ENCODE data around the gene RAP2A.
A peak's percentile ranks its signal among the peaks of the same experiment; 100 is the strongest.

RAP2A gene

DNA sequence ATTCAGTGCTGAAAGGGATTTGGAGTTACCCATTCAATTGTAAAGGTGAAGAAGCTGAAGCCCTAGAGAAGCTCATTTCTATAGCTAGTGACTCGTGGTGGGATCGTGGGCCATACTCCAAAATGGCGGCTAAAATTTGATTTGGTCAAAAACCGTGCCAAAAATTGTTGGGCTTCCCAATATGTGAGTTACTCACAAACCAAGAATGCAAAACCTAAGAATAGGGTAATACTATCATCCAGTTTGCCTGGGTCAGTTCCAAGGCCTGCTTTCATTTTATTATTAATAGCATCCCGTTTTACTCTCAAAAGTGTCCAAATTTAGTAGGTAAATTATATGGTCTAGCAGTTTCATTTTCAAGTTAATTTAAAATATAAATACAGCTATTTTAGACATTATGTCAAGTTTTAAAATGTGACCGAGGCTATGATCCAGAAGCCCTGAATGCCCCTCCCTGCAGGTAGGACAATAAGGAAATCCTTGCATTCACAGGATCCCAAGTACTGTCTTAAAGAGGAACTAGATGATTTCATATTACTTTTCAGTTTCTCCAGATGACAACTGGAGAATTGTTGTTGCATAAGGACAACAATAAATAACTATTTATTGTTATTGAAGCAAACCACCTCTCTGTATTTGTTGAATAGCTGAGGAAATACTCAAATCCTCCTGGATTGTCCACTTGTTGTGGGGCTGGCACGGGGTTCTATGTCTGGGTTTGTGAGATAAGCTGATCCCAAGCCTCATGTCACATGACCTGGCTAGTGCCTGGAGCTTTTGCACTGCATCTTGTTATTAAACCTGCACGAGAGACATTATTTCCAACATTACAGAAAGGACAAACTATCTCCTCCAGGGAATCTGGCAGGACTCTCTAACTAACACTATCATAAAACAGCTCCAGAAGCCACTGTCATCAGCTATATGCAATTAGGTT, 11.6 kb upstream of the RAP2A start:
- no peak for DNase-seq

DNA sequence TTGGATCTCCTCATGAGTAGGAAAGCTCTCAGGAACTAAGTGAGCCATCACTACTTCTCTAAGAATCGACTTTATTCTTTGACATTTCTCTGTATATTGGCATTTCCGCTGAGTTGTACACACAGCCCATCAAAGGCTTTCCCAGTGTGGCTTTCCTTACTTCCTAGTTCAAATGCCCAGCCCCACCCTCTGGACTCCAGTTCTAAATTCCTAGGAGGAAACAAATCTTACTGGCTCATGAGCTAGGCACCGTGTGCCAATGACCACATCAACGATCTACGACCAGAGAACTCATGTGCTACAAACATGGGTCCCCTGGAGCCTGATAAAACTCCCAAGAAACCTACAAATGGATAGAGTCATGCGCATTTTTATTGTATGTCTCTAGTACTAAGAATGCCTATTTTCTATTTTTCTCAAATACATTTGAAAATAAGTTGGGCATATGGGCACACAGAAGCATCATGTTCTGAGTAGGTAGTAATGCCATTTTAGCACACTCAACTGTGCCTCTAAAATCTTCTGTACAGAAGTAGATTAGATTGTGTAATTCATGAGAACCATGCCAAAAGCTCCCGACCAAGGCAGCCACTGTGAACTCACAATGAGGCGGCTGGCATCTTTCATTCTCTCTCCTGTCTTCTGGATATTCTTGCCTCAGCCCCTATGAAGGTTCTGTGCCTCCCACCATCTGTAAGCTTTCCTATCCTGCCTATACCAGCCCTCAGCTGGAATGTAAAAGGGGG, 10.5 kb upstream of the RAP2A start:
- no peak for DNase-seq

DNA sequence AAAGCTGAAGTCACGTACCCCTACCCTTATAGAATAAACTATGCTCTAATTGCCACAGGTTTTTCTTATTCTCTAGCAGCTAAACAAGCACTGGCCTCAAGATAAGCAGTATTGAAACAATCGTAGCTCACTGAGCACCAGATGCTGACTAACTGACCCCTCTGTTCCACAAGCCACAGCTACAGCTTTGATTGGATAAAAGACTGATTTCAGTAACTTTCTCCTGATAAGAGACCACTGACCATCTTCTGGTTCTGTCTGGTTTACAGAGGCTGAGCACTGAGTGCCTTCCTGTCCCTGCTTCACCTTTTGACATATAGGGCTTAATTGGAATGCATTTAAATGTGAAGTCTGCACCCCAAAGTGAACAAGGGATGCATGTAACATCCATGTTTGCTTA, 8.4 kb upstream of the RAP2A start:
- DNase-seq = no peak

DNA sequence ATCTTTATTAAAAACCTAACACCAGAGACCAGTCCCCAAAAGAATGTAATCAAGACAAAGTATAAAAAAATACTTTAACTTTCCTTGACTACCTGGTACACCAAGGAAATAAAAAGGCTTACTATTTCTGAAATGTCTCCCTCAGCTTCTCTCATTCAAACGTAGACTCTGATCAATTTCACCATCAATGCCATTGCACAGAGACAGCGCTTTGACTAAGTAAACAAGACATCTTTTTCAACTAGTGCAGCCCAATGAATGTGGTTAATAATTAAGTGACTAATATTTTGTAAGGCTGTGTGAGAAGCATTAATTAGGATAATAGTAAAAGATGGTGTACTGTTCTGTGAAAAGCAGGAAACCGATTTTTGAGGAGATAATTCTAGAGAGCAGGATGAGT, 7.3 kb upstream of the RAP2A start:
- DNase-seq = no peak

DNA sequence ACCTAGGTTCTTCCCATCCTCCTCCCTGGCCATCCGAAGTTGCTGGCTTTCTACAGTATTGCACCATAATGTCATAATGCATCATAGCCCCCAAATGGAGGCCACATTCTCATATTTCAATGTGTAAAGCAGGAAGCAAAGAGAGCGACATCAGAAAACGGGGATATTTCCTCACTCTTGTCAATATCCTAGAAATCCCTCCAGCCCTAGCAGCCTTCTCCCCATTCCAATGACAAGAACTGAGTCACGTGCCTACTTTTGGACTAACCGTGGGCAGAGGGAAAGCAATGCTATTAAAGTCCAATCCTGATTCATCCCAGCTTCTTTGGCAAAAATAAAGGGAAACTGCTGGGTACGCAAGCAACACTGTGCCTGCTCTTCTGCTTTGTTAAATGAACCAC, 4.3 kb upstream of the RAP2A start:
- peak; percentile 16 for DNase-seq

DNA sequence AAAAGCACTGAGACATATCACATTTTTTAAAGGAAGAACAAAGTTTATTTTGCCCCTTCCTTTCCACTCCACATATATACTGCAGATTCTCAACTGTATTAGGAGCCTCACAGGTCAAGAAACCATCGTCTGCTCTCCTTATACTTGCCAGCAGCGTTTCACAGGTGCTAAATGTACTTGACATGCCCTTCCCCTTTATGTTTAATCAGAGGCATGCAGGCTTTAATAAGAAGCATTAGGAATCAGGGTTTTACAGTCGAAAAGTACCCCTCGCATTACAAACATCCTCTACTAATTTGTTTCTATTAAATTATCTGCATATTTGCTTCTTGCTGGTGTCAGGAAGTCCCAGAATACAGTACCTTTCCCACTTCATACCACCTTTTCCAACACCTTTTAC, 3.7 kb upstream of the RAP2A start:
- DNase-seq = no peak

DNA sequence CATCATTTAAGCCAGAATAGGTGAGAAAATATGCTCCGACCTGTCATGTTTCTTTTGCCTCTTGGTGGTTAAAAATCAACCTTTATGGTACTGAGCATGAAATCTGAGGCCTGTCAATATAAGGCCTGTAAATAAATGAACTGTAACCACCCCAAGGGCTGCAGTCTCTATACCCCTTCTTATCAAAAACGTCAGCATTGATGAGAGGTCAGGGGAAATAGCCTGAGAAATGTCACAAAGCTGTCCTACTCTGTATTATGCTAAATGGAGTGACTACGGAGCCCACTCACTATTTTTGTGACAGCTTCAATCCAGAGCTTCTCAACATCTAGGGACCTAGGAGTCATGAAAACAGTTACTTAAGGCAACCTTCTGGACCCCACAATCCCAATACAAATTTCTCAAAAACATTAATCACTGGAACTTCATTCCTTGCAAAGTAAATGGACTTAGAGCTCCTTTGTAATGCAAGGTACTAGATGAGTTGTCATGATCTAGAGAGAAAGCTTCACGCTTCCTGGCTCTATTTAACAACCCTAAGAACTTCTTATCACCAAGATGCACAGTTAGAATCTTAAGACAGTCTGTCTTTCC, 2.7 kb upstream of the RAP2A start:
- DNase-seq = no peak

DNA sequence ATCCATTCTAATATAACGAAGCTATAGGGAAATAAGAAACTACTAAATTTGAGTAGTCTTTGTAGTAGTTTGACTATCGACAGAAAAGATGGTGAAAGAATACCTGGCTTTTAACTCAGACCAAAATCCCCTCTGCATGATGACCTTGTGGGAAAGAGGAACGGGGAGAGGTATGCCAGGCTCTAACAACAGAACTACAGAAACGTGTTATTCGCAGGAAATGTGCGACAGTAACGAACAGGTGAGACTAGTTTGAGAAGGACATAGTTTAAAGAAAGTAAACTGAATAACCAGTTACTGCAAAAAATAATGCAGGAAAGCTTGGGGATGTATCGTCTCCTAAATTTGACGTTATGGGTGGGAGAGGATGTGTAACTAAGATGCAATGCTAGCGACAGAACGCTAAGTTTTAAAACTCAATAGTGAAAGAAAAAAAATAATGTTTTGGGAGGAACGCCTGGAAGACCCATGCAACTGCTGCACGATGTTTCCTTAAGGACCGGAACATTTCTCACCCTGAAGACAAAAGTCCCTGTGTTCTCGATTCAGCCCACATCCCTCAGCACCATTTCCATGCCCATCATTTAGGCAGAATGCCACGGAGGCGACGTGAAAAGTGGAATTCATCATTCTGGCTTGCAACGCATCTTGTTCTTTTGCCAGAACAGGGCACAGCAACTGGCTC, 1.6 kb upstream of the RAP2A start:
- peak; percentile 23 for DNase-seq

DNA sequence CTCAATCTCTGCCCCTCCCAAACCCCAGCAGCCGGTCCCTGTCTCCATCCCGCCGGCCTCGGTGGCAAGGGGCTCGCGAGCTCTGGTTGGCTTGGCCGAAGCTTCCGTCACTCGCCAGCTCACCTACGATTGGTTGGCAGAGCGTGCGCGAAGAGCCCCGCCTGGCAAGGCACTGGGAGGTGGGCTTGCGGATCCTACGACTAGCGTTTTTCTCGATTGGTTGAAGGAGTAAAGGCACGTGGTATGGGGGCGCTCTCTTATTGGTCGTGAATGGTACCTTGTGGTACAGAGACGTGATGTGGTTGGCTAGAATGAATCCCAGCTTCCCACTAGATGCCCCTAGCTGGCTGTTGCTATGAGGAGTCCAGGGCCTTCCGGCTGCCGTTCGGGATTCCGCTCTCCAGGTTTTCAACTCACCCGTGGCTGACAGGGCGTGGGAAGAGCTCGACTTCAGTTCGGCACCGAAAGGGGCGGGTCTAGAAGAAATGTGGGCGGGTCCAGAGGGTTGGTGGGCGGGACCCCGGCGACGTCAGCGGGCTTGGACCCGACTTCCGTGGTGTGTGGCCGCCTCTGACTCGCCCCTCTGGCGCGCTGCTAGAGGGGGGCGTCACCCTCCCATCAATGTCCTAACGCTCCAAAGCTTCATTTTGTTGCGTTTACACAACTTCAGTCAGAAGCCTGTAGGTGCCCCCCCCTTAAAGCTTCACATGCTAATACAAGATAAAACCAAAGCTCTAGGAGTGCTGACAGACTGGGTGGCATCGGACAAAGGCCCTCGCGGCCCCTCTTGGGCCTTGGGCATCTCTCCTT, 847 bp upstream of the RAP2A start:
- DNase-seq = peak; percentile 100

DNA sequence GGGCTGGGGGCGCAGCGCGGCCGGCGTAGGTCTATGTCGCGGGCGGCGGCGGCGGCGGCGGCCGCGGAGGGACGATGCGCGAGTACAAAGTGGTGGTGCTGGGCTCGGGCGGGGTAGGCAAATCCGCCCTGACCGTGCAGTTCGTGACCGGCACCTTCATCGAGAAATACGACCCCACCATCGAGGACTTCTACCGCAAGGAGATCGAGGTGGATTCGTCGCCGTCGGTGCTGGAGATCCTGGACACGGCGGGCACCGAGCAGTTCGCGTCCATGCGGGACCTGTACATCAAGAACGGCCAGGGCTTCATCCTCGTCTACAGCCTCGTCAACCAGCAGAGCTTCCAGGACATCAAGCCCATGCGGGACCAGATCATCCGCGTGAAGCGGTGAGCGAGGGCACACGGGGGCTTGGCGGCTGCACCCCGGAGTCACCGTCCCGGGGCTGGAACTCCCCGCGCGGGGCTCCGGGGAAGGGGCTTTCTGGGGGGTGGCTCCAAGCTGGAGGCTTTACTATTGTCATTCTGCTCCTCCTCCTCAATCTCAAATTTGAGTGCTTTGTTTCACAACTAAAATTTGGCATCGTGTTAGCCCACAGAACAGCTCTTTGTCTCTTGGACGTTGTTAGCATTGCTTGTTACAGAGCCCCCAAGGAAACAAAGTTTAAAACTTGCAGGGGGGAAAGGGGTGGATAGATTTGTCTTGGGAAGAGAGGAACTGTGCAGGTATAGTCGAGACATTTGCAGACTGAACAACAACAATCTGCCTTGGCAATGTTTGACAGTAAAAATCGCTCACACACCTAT, 630 bp downstream of the RAP2A start:
- DNase-seq = peak; percentile 73

DNA sequence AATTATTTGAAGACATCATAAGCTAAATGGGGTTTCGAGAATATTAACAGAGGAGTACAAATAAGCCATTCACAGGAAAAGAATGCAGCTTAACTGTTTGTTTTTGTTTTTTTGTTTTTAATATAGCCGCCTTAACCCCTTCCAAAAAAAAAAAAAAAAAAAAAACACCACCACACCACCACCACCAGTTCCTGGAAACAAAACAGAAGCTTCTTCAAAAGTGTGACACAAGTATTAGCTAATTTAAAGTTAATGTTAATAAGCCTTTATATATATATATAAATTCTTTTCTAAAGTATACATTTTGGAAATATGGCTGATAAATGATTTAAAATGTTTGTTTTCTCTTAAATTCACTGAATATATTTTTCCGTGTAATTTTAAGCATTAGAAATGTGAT, 1.4 kb downstream of the RAP2A start:
- no peak for DNase-seq

DNA sequence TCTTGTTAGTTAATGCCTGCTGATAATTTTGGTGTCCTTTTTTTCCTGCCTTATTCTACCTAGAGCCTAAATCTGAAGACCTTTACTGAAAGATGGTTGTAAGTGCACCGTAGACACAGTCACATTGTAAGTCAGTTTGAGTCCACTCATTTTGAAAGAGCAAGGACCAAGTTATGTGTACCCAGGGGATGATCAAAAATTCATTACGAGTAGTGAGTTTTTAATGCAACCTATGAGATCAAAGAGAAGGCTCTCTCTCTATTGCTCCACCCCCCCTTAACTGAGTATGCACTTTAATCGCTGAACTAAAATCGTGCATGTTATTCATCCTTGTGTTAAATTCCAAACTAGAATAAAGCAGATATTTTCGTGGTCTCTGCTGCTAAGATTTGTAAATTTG, 1.8 kb downstream of the RAP2A start:
- DNase-seq = no peak

DNA sequence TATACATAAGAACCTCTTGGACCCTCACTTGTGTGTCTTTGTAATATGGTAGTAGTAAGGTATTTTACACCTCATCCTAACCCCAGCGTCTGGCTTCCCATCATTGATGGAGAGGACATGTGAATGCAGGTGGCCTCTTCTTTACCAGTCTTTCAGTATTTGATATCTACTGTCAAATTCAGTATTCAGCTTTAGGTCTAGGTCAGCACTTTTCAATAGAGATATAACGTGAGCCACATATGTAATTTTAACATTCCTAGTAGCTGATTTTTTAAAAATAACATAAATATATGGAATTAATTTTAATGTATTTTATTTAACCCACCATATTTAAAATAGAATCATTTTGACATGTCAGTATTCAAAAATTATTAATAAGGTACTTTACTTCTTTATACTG, 2.9 kb downstream of the RAP2A start:
- no peak for DNase-seq

DNA sequence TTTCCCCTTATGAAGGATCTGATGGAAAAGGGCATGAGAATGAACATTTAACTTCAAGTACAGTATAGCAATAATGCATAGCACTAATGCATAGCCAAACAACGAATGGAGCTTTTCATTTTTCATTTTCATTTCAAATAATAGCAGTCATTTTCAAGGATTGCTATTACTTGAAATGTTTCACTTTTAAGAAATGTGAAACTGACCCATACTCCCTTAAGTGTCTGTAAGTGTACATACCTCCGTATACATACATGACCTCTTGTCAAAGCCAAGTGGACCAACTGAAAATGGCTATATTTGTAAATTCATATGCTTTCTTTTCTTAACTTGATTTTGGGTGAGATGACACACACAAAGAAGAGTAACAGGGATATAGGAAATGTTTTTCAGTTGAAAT, 3.8 kb downstream of the RAP2A start:
- DNase-seq = no peak

DNA sequence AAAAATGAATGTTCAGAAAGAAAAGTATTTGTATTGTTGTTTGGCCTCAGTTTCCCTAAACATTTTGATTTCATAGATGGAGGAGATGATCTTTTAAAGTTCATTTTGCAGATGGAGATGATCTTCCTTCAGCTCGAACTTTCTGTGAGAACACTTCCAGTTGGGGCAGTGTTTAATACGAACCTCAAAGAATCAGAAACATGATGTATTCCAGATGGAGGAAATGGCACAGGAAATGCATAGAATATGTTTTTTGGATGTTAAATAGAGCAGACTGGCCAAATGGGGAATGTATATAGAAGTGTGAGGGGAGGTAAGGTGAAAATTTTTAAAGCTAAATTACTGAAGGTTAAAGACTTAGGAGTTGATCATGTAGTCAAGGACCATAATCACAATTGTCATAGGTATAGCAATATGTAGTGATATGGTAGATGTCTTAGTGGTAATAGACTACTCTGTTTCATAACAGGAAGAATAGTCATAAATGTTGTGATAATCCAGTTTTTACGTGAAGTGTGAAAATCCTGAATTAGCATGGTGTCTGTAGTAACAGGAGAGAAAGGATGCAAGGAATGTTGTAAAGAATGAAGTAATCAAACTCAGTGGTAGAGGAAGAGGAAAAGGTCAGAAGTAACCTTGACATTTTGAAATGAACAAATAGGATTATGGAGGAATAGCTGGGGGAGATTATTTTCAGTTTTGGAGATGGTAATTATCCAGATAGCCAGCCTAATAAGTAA, 5.1 kb downstream of the RAP2A start:
- no peak for DNase-seq

DNA sequence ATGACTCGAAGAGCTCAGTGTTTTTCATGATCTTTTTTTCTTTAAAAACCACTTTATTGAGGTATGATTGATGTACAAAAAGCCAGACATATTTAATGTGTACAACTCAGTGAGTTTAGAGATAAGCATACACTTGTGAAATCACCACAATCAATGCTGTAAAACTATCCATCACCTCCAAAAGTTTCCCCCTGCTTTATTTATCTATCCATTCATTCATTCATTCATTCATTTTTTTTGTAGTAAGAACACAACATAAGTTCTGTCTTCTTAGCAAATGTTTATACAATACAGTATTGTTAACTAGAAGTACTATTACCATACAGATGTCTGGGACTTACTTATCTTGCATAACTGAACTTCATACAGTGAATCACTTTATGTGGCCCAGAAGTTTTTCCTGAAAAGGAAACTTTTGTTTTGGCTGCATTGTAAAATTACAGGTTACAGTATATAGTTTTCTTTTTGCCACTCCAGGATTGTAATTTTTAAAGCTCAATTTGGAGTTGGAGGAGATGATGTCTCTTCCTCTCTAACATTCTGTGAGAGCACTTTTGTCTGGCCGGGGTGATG, 6.7 kb downstream of the RAP2A start:
- no peak for DNase-seq

DNA sequence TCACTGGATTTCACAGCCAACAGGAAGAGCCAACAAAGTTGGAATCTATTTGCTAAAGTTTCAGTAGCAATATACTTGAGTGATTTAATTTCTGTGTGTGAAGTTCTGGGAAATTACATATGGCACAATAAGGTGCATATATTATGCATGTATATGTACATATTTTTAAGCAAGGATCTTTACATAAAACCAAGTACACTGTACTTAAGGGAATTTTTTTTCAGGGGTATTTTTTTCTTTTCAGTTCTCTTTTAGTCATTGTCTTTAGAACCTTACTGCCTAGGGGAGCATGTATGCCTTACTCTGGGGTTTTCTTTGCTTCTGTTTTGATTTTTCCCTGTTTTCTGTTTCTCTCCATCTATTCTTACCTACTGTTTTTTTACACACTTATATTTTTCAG, 7.4 kb downstream of the RAP2A start:
- no peak for DNase-seq

DNA sequence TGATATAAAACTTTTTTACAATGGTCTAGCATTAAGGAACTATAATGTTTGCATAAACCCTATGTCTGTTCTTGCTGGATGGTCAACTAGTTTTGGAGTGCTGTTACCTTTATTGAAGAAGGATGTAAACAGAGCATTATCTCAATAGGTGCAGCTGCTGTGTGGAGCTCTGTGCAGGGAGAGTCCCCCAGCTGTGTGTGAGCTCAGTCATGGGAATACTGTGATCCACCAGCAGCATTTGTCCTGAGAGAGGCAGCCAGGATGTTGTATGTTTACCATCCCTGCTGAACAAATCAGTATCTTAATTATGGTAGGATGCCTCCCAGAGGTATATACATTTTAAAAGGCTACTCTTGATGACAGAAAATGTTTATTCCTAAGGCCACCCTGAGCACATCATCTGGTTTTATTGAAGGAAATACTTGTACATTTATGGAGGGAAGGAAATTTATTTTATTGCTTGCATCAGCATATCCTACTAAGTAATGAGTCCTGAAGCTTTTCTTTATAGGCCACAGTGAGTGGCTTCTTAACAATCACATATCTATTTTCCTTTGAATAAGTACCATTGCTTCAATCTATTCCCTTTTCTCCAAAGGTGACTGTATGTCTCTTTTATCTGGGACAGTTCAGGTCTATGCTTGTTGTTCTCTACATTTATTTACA, 11.7 kb downstream of the RAP2A start:
- DNase-seq = peak; percentile 67

DNA sequence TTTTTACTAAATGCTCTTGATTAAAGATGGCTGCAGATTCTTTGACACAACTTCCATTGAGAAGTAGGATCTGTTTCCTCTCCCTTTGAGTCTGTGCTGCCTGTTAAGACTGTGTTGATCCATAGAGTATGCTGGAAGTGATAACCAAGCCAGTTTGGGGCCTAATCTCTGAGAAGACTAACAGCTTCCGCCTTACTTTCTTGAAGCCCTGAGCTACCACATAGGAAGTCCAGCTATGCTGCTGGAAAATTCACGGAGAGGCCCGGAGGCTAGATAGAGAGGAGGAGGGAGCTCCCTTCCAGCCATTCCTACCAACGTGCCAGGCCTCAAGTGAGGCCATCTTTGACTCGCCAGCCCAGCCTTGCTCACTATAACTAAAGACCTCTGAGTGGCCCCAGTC, 12.5 kb downstream of the RAP2A start:
- DNase-seq = no peak
